MM.1S (cell line): ENCODE data around the gene MDFI.

Source experiments
- DNase-seq: peaks from one replicate; pipeline ENCODE4 v3.0.0-alpha.2; 2015
- H2AFZ ChIP-seq: fragments of 300-600 bp; sonication (generic); 2 replicates; pipeline ENCODE4 v1.6.0; 2016; ENCODE audit warnings: antibody characterized with exemption, low read length
- H3F3A ChIP-seq: fragments of 300-600 bp; sonication (generic); 2 replicates; pipeline ENCODE4 v1.6.1; 2016; ENCODE audit warnings: mild to moderate bottlenecking, antibody characterized with exemption, low read length, moderate library complexity, mixed read lengths; ENCODE audit not compliant: insufficient read depth
- H3K27ac ChIP-seq: fragments of 300-600 bp; sonication (generic); 2 replicates; pipeline ENCODE4 v1.5.1; 2016; ENCODE audit warnings: mild to moderate bottlenecking, low read length
- H3K27me3 ChIP-seq: fragments of 300-600 bp; sonication (generic); replicated peaks from 2 replicates; pipeline ENCODE4 v1.6.0; 2016; ENCODE audit warnings: low read length; ENCODE audit not compliant: insufficient read depth
- H3K36me3 ChIP-seq: fragments of 300-600 bp; sonication (generic); replicated peaks from 2 replicates; pipeline ENCODE4 v1.6.1; 2016; ENCODE audit warnings: mild to moderate bottlenecking, low read length, mixed read lengths; ENCODE audit not compliant: insufficient read depth
- H3K4me1 ChIP-seq: fragments of 300-600 bp; sonication (generic); 2 replicates; pipeline ENCODE4 v1.6.1; 2016; ENCODE audit warnings: low read length, mixed read lengths
- H3K4me2 ChIP-seq: fragments of 300-600 bp; sonication (generic); 2 replicates; pipeline ENCODE4 v1.6.0; 2016; ENCODE audit warnings: low read depth, low read length
- H3K4me3 ChIP-seq: fragments of 300-600 bp; sonication (generic); 2 replicates; pipeline ENCODE4 v1.5.1; 2016; ENCODE audit warnings: low read length, mixed read lengths
- H3K79me2 ChIP-seq: fragments of 300-600 bp; sonication (generic); 2 replicates; pipeline ENCODE4 v1.6.1; 2016; ENCODE audit warnings: mixed run types, low read length, mixed read lengths
- H3K9ac ChIP-seq: fragments of 300-600 bp; sonication (generic); 2 replicates; pipeline ENCODE4 v1.6.1; 2016; ENCODE audit warnings: low read length, mixed read lengths
- H3K9me2 ChIP-seq: fragments of 300-600 bp; sonication (generic); replicated peaks from 2 replicates; pipeline ENCODE4 v1.6.1; 2016; ENCODE audit warnings: mild to moderate bottlenecking, low read length, mixed read lengths; ENCODE audit not compliant: insufficient read depth
- H3K9me3 ChIP-seq: fragments of 300-600 bp; sonication (generic); replicated peaks from 2 replicates; pipeline ENCODE4 v1.6.1; 2016; ENCODE audit warnings: mild to moderate bottlenecking, low read length, mixed read lengths; ENCODE audit not compliant: insufficient read depth
- H4K20me1 ChIP-seq: fragments of 300-600 bp; sonication (generic); 2 replicates; pipeline ENCODE4 v1.6.1; 2016; ENCODE audit warnings: mild to moderate bottlenecking, low read length, moderate library complexity, mixed read lengths; ENCODE audit not compliant: insufficient read depth
- CTCF ChIP-seq: fragments of 300-600 bp; sonication (generic); IDR thresholded peaks from 2 replicates; pipeline ENCODE4 v1.5.1; 2016; ENCODE audit warnings: antibody characterized with exemption, low read length, mixed read lengths
- EZH2 ChIP-seq: fragments of 300-600 bp; sonication (generic); optimal IDR thresholded peaks from 2 replicates; pipeline ENCODE3; 2017; ENCODE audit warnings: low read depth, mild to moderate bottlenecking, antibody characterized with exemption, low read length, mixed read lengths
- EZH2phosphoT487 ChIP-seq: fragments of 300-600 bp; sonication (generic); IDR thresholded peaks from 2 replicates; pipeline ENCODE4 v1.6.1; 2018; ENCODE audit warnings: antibody characterized with exemption, low read length

Gene MDFI

DNA sequence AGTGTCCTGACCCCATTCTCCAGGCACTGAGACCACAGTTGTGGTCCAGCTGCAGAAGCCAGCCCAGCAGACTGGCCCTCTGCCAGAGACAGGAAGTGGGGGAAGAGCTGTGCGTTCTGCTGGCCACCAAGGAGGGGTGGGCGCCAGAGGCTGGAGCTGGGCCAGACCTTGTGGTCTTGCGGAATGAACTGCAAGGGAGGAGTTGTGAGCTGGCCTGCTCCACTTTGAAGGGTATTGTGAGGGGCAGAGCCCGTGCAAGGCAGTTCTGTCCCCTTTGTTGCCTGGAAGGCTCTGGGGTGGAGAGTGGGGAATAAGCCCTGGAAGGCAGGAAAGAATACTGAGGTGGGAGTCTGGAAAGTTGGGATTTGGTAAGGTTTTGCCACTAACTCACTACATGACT is 3.6 kb upstream of the MDFI start:
- Histone ChIP-seq H3K4me1 (no peaks in the 10 kb centered on the region), H3K27ac (no peak overlapping the region), H4K20me1 (no peaks in the 10 kb centered on the region), H3F3A (no peaks in the 10 kb centered on the region), H3K9me2 (no peaks in the 10 kb centered on the region), H3K9me3 (no peaks in the 10 kb centered on the region), H2AFZ (no peak overlapping the region), H3K27me3 (peaks cover 83% of the 10 kb centered on the region), H3K9ac (no peak overlapping the region), H3K4me3 (no peak overlapping the region), H3K4me2 (no peak overlapping the region), H3K79me2 (no peaks in the 10 kb centered on the region), H3K36me3 (no peaks in the 10 kb centered on the region)
- no peak for TF ChIP-seq EZH2
- TF ChIP-seq EZH2phosphoT487 = no peak
- no peak for TF ChIP-seq CTCF
- no peak for DNase-seq

GRCh38 chr6:41635365-41635764 is 2.9 kb upstream of the MDFI start:
- Histone ChIP-seq H3K9me3 (no peaks in the 10 kb centered on the region), H3K4me3 (no peak overlapping the region), H3F3A (no peaks in the 10 kb centered on the region), H3K79me2 (no peaks in the 10 kb centered on the region), H3K36me3 (no peaks in the 10 kb centered on the region), H3K27me3 (peaks cover 90% of the 10 kb centered on the region), H3K27ac (no peak overlapping the region), H2AFZ (no peak overlapping the region), H4K20me1 (no peaks in the 10 kb centered on the region), H3K4me1 (no peaks in the 10 kb centered on the region), H3K4me2 (no peak overlapping the region), H3K9me2 (no peaks in the 10 kb centered on the region), H3K9ac (no peak overlapping the region)
- DNase-seq = no peak
- no peak for TF ChIP-seq EZH2phosphoT487
- TF ChIP-seq EZH2 = no peak
- TF ChIP-seq CTCF = no peak

DNA sequence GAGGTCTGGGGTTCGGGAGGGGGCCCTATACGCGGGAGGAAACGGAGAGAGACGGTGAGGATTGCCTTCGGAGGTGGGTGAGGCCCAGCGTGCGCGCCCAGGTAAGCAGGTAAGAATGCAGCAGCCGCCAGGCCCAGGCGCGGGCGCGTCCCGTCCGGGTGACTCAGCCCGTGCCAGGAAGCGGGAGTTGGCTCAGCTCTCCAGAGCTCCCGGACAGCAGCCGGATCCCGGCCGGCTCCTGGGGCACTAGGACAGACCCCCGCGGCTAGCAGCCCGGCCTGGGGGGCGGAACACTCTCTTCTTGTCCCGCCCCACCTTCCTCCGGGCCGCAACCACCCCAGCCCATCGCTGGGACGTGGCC is 1.5 kb upstream of the MDFI start:
- Histone ChIP-seq H3K79me2 (no peaks in the 10 kb centered on the region), H3K27ac (no peak overlapping the region), H3K27me3 (peaks cover 92% of the 10 kb centered on the region), H3K9ac (no peak overlapping the region), H3K4me1 (no peaks in the 10 kb centered on the region), H4K20me1 (no peaks in the 10 kb centered on the region), H3K9me3 (no peaks in the 10 kb centered on the region), H2AFZ (no peak overlapping the region), H3K36me3 (no peaks in the 10 kb centered on the region), H3F3A (no peaks in the 10 kb centered on the region), H3K4me2 (no peak overlapping the region), H3K9me2 (no peaks in the 10 kb centered on the region), H3K4me3 (no peak overlapping the region)
- TF ChIP-seq EZH2 (no peak), CTCF (no peak), EZH2phosphoT487 (no peak)
- no peak for DNase-seq
